GM18951 (cell line): Measurements from ENCODE around the gene LRMDA.

ENCODE experiments used
- POLR2A ChIP-seq: IDR thresholded peaks from 4 replicates; pipeline ENCODE4 v1.6.1; 2011; ENCODE audit warnings: mild to moderate bottlenecking; ENCODE audit not compliant: insufficient read length, insufficient read depth; ENCODE audit errors: extremely low read depth
- in situ Hi-C: fragments of 300-500 bp; cut with MboI; formaldehyde crosslinking; loops from one replicate; pipeline ENCODE4 v1.12.0; 2022; ENCODE audit warnings: low sequenced_read_pairs, mixed read lengths, inconsistent platforms; ENCODE audit not compliant: unreplicated experiment

Gene LRMDA

GRCh38 chr10:75640803-75641202 is 209.4 kb downstream of the LRMDA start:
- in situ Hi-C loops = no loop called here
- no peak for TF ChIP-seq POLR2A

- in situ Hi-C loops = no loop called here
- no peak for TF ChIP-seq POLR2A
Measured at GRCh38 chr10:75643405-75643804, 212.0 kb downstream of the LRMDA start.

GRCh38 chr10:75643944-75644692 is 212.7 kb downstream of the LRMDA start:
- in situ Hi-C loops = no loop called here
- TF ChIP-seq POLR2A = no peak

- in situ Hi-C loops = no loop called here
- TF ChIP-seq POLR2A = no peak
Measured at GRCh38 chr10:75645704-75646103, 214.3 kb downstream of the LRMDA start.

- in situ Hi-C loops = no loop called here
Measured at GRCh38 chr10:75646218-75646915, 214.9 kb downstream of the LRMDA start.

GRCh38 chr10:75646916-75647315 is 215.5 kb downstream of the LRMDA start:
- TF ChIP-seq POLR2A = no peak

More at GRCh38 chr10:75646218-75646915, 214.9 kb downstream of the LRMDA start:
- TF ChIP-seq POLR2A = no peak

GRCh38 chr10:75647675-75648074 is 216.3 kb downstream of the LRMDA start:
- in situ Hi-C loops = no loop called here
- TF ChIP-seq POLR2A = no peak

More at GRCh38 chr10:75646916-75647315, 215.5 kb downstream of the LRMDA start:
- in situ Hi-C loops = no loop called here

- in situ Hi-C loops = no loop called here
- no peak for TF ChIP-seq POLR2A
Measured at GRCh38 chr10:75648351-75648750, 216.9 kb downstream of the LRMDA start.

GRCh38 chr10:75648854-75649253 is 217.4 kb downstream of the LRMDA start:
- TF ChIP-seq POLR2A = no peak
- in situ Hi-C loops = no loop called here

GRCh38 chr10:75649466-75649865 is 218.0 kb downstream of the LRMDA start:
- no peak for TF ChIP-seq POLR2A
- in situ Hi-C loops = no loop called here

- in situ Hi-C loops = no loop called here
- no peak for TF ChIP-seq POLR2A
Measured at GRCh38 chr10:75650648-75651047, 219.2 kb downstream of the LRMDA start.

- TF ChIP-seq POLR2A = no peak
- in situ Hi-C loops = no loop called here
Measured at GRCh38 chr10:75651417-75651816, 220.0 kb downstream of the LRMDA start.

- no peak for TF ChIP-seq POLR2A
- in situ Hi-C loops = no loop called here
Measured at GRCh38 chr10:75652146-75652740, 220.8 kb downstream of the LRMDA start.
